IPS-18c (cell line): ENCODE measurements around the gene WWOX.

Experiments used
- H3K4me3 ChIP-seq: 2 replicates; pipeline ENCODE4 v1.7.0; 2013; ENCODE audit warnings: low read depth, mild to moderate bottlenecking, low read length, moderate library complexity; ENCODE audit not compliant: insufficient read depth
- H3K9me3 ChIP-seq: one replicate; pipeline ENCODE4 v1.6.1; 2013; ENCODE audit warnings: mild to moderate bottlenecking, low read length, moderate library complexity; ENCODE audit not compliant: control insufficient read depth, insufficient read depth

Gene WWOX

DNA sequence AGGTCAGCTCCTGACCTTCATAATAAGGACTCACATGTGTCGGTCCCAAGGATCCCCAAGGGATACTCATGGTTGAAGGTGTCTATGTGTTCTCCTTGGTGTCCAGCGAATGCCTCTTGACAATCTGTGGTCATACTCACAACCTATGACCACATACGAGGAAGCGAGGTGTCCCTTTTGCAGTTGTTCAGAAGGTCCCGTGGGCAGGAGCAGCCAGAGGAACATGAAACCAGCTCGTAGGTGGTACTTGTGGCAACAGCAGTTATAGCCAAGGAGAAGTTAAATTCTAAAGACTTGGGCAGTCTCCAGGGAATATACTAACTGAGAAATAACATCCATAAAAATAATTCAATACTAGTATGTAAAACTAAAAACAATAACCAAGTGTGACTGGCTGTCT, 685.3 kb downstream of the WWOX start:
- Histone ChIP-seq H3K4me3 (no peak overlapping the region), H3K9me3 (no peaks in the 10 kb centered on the region)

DNA sequence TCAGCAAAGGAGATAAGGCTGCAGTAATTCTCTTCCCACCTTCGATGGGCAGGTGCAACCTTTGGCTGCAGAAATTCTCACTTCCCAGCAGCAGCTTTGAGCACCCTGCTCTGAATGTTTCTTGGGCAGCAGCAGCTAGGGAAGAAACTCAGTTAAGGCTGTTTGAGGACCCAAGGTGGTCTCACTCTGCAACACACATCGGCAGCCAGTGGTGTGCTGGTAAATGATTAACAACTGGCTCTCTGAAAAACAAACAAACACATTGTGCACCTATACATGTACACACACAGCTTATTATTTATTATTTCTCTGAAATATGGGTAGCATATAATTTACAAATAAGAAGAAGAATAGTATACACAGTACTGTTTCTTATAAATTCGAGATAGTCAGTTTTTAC, 685.8 kb downstream of the WWOX start:
- Histone ChIP-seq H3K9me3 (no peaks in the 10 kb centered on the region), H3K4me3 (no peak overlapping the region)

DNA sequence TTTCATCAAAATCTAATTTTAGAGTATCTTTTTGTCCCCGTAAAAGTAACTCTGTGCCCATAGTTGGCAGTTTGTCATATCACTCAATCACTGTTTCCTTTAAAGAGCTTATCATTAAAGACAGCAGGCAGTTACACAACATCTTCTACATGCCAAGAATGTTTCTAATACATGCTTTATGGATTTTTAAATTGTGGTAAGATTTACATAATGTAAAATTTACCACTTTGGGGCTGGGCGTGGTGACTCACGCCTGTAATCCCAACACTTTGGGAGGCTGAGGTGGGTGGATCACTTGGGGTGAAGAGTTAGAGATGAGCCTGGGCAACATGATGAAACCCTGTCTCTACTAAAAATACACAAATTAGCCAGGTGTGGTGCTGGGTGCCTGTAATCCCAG, 687.2 kb downstream of the WWOX start:
- H3K4me3 ChIP-seq = no peak overlapping the region
- H3K9me3 ChIP-seq = no peaks in the 10 kb centered on the region

DNA sequence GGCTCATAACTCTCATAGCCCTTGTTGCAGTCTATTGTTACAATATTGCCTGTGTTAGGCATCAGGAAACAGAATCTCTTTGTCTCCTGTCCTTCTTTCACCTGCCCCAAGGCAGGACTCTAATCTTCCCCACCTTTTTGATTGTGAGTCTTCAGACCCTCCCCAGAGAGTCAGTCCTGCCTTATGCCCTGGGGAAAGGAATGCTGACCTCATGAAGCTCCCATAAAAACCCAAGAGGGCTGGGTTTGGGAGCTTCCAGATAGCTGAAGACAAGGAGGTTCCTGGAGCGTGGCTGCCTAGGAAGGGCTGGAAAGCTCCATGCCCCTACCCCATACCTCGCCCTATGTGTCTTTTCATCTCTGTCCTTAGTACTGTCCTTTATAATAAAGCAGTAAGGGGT, 688.8 kb downstream of the WWOX start:
- Histone ChIP-seq H3K9me3 (no peaks in the 10 kb centered on the region), H3K4me3 (no peak overlapping the region)

DNA sequence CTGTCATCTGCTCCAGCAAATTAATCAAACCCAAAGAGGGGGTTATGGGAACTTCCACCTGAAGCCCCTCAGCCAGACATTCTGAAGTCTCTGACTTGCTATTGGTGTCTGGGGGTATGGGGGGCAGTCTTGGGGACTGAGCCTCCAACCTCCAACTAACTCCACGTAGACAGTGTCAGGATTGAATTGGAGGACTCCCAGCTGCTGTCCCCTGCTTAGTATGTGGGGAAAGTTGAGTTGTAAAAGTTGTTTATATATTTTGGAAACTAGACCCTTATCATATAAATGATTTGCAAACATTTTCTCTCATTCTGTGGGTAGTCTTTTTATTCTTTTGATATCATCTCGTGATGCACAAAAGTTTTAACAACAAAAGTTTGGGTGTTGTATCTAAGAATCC, 689.2 kb downstream of the WWOX start:
- no peak overlapping the region for H3K4me3 ChIP-seq
- H3K9me3 ChIP-seq = no peaks in the 10 kb centered on the region

DNA sequence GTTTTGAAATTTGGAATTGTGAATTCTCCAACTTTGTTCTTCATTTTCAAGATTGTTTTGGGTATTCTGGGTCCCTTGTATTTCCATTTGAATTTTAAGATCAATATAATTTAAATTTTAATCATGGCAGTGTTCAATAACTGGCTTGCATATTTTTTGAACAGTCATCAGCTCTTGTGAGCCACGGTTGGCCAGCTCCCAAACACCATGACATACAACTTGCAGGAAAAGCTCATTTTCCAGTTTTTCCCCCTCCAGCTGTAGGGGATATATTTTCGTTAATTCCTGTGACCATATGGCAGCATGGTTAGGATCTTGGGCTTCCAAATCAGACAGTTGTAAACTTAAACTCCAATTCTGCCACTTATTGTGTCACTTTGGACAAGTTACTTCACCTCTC, 690.1 kb downstream of the WWOX start:
- no peaks in the 10 kb centered on the region for H3K9me3 ChIP-seq

DNA sequence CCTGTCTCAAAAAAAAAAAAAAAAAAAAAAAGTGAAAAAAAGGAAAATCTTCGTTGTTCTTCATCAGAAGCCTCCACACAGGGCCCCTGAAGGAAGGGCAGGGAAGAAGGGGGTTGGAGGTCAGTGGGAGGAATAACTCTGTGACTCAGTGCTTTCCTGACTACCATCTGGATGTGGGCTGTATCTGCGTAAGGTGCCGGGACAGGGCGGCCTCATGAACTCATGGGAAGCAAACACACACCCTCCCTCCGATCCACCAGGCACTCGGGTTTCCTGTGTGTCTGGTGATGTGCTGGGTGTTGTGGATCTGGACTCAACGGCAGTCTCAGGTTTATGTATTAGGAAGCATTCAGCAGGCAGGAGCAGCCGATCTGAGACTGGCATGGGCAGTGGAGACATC, 691.6 kb downstream of the WWOX start:
- no peak overlapping the region for H3K4me3 ChIP-seq
- H3K9me3 ChIP-seq = no peaks in the 10 kb centered on the region

More for the DNA sequence above, 690.1 kb downstream of the WWOX start:
- no peak overlapping the region for H3K4me3 ChIP-seq

DNA sequence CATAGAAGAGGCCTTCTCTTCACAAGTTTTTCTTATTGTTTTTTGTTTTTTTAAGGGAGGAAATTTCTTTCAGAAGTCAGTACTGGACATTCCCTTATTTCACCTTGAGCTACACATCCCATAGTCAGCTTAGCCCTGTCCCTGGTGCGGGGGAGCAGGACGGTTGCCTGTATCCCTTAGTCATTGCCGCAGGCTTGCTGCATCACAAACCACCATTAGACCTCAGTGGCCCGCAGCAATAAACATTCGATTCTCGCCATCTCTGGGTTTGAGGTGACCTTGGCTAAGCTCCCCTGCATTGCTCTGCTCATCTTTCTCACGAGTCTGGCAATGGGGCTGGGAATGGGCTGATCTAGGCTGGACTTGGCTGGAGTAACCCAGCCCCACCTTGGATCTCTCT, 692.5 kb downstream of the WWOX start:
- no peak overlapping the region for H3K4me3 ChIP-seq
- no peaks in the 10 kb centered on the region for H3K9me3 ChIP-seq

DNA sequence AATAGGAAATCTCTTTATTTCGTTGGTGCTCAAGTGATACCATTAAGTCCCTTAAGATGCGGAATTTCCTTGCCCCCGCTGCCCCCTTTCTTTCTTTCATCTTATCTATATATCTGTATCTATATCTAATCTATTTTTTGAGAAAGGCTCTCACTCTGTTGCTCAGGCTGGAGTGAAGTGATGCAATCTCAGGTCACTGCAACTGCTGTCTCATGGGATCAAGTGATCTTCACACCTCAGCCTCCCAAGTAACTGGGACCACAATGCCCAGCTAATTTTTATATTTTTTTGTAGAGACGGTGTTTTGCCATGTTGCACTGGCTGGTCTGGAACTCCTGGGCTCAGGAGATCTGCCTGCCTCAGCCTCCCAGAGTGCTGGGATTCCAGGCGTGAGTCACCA, 693.5 kb downstream of the WWOX start:
- Histone ChIP-seq H3K9me3 (no peaks in the 10 kb centered on the region), H3K4me3 (no peak overlapping the region)

DNA sequence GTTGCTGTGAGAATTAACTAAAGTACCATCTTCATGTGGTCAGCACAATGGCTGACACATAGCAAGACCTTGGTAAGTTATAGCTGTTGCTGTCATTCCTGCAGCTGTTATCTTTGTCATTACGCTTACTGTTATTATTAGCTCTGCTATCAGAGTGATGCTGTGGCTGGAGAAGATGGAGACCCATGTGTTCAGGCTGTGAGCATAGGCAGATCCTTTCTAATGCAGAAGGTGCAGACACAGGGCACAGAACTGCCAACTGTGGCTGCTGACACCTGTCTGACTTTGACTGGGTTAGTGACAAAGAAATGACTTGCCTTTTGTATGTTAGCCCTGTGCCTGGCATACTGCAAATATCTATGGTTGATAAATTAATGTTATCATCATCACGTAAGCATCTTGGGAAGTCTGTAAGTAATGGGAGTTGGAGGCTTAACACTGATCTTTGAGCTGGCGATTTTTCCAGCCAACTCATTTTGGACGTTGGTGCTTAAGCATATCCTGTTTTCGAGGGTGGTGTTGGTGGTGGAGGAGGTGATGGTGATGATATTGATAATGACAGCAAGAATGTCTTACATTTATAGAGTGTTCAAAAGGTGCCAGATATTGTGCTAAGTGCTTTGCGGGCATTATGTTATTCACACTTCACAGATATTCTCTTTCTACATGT, 695.3 kb downstream of the WWOX start:
- H3K9me3 ChIP-seq = no peaks in the 10 kb centered on the region
- H3K4me3 ChIP-seq = no peak overlapping the region

DNA sequence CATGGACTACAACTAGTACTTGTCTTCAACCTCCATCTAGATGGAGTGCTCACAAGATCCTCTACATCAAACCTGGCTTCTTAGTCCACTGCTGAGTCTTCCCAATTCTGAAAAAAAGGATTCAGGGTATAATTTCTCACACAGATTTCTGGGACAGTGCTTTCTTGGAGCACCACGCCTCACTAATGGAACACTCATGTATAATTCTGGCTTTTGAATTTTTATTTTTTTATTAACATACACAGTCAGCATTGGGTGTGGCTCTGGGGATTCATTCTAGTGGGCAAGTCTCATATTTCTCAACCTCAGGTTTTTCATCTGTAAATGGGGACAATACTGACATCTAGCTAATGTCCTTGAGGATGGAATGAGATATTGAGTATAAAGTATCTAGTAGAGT, 696.0 kb downstream of the WWOX start:
- no peaks in the 10 kb centered on the region for H3K9me3 ChIP-seq
- no peak overlapping the region for H3K4me3 ChIP-seq

DNA sequence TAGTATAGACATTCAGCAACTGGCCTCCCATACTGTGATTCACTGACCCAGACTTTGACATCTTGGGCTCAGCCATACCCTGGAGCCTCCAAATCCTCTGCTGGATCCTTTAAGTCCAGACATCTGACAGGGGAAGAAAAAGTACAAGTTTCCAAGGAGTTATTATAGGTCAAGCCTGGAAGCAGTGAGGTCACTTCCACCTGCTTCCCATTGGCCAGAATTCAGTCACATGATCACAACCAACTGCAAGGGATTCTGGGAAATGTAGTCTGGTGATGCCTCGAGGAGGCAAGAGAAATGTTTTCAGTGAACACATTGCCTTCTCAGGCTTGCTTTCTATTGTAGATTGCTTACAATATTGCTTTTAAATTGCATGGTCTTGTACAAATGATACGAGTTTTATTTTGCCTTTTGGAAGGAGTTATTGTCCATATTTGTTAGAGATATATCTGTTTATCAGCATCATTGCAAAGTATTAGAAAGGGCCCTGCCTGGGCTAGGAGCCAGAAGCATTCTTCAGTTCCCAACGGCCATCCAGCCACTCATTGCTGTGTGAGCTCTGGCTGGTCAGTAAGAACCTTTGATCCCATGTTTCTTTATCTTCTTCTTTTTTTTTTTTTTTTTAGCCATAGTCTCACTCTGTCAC, 696.9 kb downstream of the WWOX start:
- H3K9me3 ChIP-seq = no peaks in the 10 kb centered on the region

DNA sequence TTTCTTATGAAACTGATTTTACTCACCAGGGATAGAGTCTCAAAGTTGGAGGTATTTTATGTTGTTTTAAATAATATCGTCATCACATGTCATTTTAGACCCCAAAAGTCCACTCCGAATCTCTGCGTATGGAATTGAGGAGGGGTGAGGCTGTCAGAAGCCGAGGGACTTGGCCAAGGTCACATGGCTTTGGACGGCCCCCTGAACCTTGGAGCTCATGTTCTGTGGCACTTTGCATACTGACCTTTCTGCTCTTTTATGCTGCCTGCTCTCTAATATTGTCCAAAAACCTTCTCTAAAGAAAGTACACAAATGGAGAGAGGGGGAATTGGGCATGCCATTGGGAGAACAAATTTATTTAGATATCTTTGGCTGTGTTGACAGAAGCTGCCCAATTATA, 700.0 kb downstream of the WWOX start:
- Histone ChIP-seq H3K9me3 (no peaks in the 10 kb centered on the region), H3K4me3 (no peak overlapping the region)

More for the DNA sequence above, 696.9 kb downstream of the WWOX start:
- no peak overlapping the region for H3K4me3 ChIP-seq

DNA sequence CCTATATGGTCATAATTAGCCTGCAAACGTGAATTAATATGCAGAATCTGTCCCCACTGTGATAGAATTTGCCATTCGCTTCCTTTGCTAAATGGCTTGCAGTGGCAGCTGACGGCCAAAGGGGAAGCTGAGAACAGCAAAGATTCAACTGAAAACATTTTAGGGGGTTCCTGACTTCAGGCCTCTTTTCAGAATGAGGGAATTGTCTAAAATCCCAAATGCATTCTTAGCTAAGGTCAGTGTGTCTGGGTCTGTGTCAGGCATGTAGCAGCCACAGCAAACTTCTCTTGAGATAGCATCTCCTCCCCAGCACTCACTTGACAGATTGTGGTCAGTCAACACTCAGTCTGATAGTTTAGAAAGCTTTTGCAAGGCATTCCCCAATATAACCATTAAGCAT, 701.1 kb downstream of the WWOX start:
- H3K4me3 ChIP-seq = no peak overlapping the region
- H3K9me3 ChIP-seq = no peaks in the 10 kb centered on the region

DNA sequence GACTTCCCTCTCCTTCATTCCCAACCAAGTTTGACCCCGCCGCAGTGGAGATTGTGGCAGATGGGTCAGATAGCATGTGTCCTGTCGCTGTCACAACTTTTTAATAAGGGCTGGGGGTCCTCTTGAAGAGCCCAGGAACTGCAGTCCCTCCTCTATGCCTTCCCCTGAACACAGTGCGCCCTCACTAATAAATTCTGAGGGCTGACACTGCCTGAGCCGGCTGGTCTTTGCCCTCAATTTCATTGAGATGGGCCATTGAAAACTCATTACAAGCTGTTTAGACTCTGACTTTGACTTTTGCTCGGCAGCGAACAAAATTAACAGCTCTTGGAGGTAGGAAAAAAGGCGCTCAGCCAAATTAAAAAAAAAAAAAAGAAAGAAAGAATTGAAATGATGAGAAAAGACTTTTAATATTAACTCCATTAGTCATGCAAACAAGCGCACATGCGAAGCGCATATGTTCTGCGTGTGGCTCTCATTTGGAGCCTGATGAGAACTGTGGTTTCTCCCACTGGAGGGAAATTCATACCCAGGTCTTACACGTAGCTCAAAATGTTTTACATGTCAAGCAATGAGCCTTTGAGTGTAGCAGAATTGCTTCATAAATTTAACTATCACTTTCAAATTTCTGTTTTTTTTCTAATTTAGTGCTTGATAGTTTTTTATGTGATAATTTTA, 704.7 kb downstream of the WWOX start:
- Histone ChIP-seq H3K9me3 (no peaks in the 10 kb centered on the region), H3K4me3 (no peak overlapping the region)

DNA sequence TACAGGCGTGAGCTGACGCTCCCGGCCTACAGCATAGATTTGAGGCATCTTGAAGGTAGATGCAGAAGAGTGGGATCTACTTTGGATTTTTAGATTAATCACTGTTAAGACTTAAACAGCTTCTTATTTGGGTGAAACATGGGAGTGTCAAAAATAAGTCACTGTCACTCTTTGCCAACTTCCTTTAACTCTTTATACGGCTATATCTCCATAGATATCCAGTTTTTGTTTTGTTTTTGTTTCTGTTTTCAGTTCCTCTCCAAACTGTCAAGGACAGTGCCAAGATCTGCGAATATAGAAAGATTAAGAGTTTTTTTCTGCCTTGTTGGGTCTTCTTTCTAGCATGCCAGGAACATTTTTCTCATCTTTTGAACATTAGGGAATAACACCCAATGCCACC, 706.1 kb downstream of the WWOX start:
- H3K4me3 ChIP-seq = no peak overlapping the region

DNA sequence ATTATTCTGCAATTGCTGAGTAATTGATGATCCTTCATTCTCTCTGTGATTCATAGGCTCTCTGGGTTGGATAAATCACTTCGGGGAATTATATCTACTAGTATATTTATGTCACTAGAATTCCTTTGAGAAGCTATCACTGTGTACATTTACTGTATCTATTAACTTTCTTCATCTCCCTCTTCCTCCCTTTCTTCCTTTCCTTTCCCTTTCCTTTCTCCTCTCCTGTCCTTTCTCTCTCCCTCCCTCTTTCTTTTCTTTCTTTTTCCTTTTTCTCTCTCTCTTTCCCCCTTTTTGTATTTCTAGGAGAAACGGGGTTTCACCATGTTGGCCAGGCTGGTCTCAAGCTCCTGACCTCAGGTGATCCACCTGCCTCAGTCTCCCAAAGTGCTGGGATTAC, 711.8 kb downstream of the WWOX start:
- Histone ChIP-seq H3K9me3 (no peaks in the 10 kb centered on the region), H3K4me3 (no peak overlapping the region)

More for the DNA sequence above, 706.1 kb downstream of the WWOX start:
- H3K9me3 ChIP-seq = no peaks in the 10 kb centered on the region

DNA sequence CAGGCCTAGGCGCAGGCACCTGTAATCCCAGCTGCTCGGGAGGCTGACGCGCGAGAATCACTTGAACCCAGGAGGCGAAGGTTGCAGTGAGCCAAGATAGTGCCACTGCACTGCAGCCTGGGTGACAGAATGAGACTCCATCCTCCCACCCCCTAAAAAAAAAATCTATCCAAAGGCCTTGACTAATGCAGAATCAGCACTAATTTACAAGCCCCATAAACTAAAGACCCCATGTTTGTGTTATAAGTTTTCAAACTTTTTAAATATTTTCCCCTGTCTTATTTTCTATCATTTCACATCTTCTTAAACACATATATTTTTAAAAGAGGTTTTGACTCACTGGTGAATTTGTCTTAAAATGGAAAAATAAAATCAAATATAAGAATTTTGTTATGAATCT, 713.1 kb downstream of the WWOX start:
- Histone ChIP-seq H3K4me3 (no peak overlapping the region), H3K9me3 (no peaks in the 10 kb centered on the region)
